Vagina (tissue), 2 donors: ENCODE measurements around the gene HK3. TPM values are rescaled to one million over a fixed set of nuclear protein-coding genes. Genes with fewer than 3 reads are reported as not detected.

Experiments
- DNase-seq, 2 donors: peaks; one replicate each; pipeline ENCODE4 v3.0.0-alpha.2; 2017; ENCODE audit errors: extremely low spot score in 2 of 2
- H3K27ac ChIP-seq: fragments of 200-600 bp; sonication (generic); one replicate; pipeline ENCODE4 v1.5.1; 2019
- H3K27me3 ChIP-seq: fragments of 200-600 bp; sonication (generic); one replicate; pipeline ENCODE4 v1.5.1; 2019
- H3K36me3 ChIP-seq, 2 donors: fragments of 200-600 bp; sonication (generic); one replicate each; pipeline ENCODE4 v1.5.1; 2017 to 2019
- H3K4me1 ChIP-seq: fragments of 200-600 bp; sonication (generic); one replicate; pipeline ENCODE4 v1.5.1; 2019
- H3K4me3 ChIP-seq, 2 donors: fragments of 200-600 bp; sonication (generic); 1 replicate in 1 of 2; 2 replicates in 1 of 2; pipeline ENCODE4 v1.5.1; 2016 to 2019
- H3K9me3 ChIP-seq: fragments of 200-600 bp; sonication (generic); one replicate; pipeline ENCODE4 v1.5.1; 2019
- CTCF ChIP-seq, 3 experiments: fragments of 450-650 bp in 2 of 3; fragments of 200-600 bp in 1 of 3; sonication (generic) in 1 of 3; IDR thresholded peaks; one replicate each; pipeline ENCODE4 v1.5.1; 2017 to 2019; ENCODE audit warnings: antibody characterized with exemption in 3 of 3, mild to moderate bottlenecking in 2 of 3, moderate library complexity in 2 of 3
- POLR2A ChIP-seq, 2 donors: fragments of 450-650 bp; IDR thresholded peaks; one replicate each; pipeline ENCODE4 v1.6.1; 2017; ENCODE audit warnings: antibody characterized with exemption in 2 of 2, mild to moderate bottlenecking in 2 of 2, moderate library complexity in 2 of 2
- POLR2AphosphoS5 ChIP-seq, 2 donors: sonication (generic); formaldehyde crosslinking; IDR thresholded peaks; one replicate each; pipeline ENCODE4 v1.9.0; 2017; ENCODE audit warnings: antibody characterized with exemption in 2 of 2, mild to moderate bottlenecking in 2 of 2, low read depth in 1 of 2; ENCODE audit not compliant: insufficient read depth in 1 of 2
- intact Hi-C: fragments of 100-400 bp; cut with DNase I; formaldehyde crosslinking; loops from one replicate; pipeline ENCODE4 v1.15.1; 2023
- total RNA-seq: library from RNA; depleted of rRNA; stranded (reverse); fragments of >200 nt; gene quantifications from one replicate; pipeline ENCODE4 v1.2.3, GENCODE V29; 2016

HK3 gene
- total RNA-seq, 1 donor from 2014 or later, result 7.4 TPM

GRCh38 chr5:176856746-176857145 is 42.4 kb downstream of the HK3 start:
- intact Hi-C loops, result no loop called here
- DNase-seq, result no peak

GRCh38 chr5:176855598-176855997 is 43.5 kb downstream of the HK3 start:
- no peaks in the 10 kb centered on the region for H3K36me3 ChIP-seq
- DNase-seq, result no peak
- no peaks in the 10 kb centered on the region for H3K9me3 ChIP-seq
- H3K4me1 ChIP-seq, result no peaks in the 10 kb centered on the region
- no peaks in the 10 kb centered on the region for H3K27me3 ChIP-seq
- no peak for TF ChIP-seq POLR2A (IDR thresholded peaks at IDR 0.05)
- no peak overlapping the region for H3K27ac ChIP-seq
- intact Hi-C loops, result no loop called here
- no peak overlapping the region for H3K4me3 ChIP-seq

More at GRCh38 chr5:176856746-176857145, 42.4 kb downstream of the HK3 start:
- TF ChIP-seq CTCF (IDR thresholded peaks at IDR 0.05) (no peak), POLR2A (IDR thresholded peaks at IDR 0.05) (no peak), POLR2AphosphoS5 (IDR thresholded peaks at IDR 0.05; ENCODE audit: insufficient read depth in 1 of 2, low read depth in 1 of 2) (no peak)
- Histone ChIP-seq H3K4me3 (no peak overlapping the region), H3K27ac (no peak overlapping the region), H3K4me1 (no peaks in the 10 kb centered on the region), H3K9me3 (no peaks in the 10 kb centered on the region), H3K36me3 (no peaks in the 10 kb centered on the region), H3K27me3 (no peaks in the 10 kb centered on the region)

GRCh38 chr5:176854164-176854563 is 45.0 kb downstream of the HK3 start:
- DNase-seq, result no peak
- Histone ChIP-seq H3K4me1 (no peaks in the 10 kb centered on the region), H3K27me3 (no peaks in the 10 kb centered on the region), H3K9me3 (no peaks in the 10 kb centered on the region), H3K27ac (no peak overlapping the region), H3K4me3 (no peak overlapping the region), H3K36me3 (no peaks in the 10 kb centered on the region)
- TF ChIP-seq POLR2A (IDR thresholded peaks at IDR 0.05), result no peak
- no peak for TF ChIP-seq CTCF (IDR thresholded peaks at IDR 0.05)
- TF ChIP-seq POLR2AphosphoS5 (IDR thresholded peaks at IDR 0.05; ENCODE audit: insufficient read depth in 1 of 2, low read depth in 1 of 2), result no peak
- intact Hi-C loops, result no loop called here

- H3K4me3 ChIP-seq, result no peak overlapping the region
- no peaks in the 10 kb centered on the region for H3K4me1 ChIP-seq
- intact Hi-C loops, result no loop called here
- DNase-seq, result no peak
- H3K9me3 ChIP-seq, result no peaks in the 10 kb centered on the region
- H3K36me3 ChIP-seq, result no peaks in the 10 kb centered on the region
- H3K27me3 ChIP-seq, result no peaks in the 10 kb centered on the region
- no peak overlapping the region for H3K27ac ChIP-seq
- TF ChIP-seq POLR2AphosphoS5 (IDR thresholded peaks at IDR 0.05; ENCODE audit: insufficient read depth in 1 of 2, low read depth in 1 of 2) (no peak), POLR2A (IDR thresholded peaks at IDR 0.05) (no peak), CTCF (IDR thresholded peaks at IDR 0.05) (no peak)
Measured at GRCh38 chr5:176853151-176853778, 45.9 kb downstream of the HK3 start.

- intact Hi-C loops, result no loop called here
- H3K27ac ChIP-seq, result no peak overlapping the region
- DNase-seq, result no peak
- H3K9me3 ChIP-seq, result no peaks in the 10 kb centered on the region
- H3K27me3 ChIP-seq, result no peaks in the 10 kb centered on the region
- H3K4me3 ChIP-seq, result no peak overlapping the region
- no peak for TF ChIP-seq POLR2A (IDR thresholded peaks at IDR 0.05)
- no peak for TF ChIP-seq POLR2AphosphoS5 (IDR thresholded peaks at IDR 0.05; ENCODE audit: insufficient read depth in 1 of 2, low read depth in 1 of 2)
- H3K36me3 ChIP-seq, result no peaks in the 10 kb centered on the region
- H3K4me1 ChIP-seq, result no peaks in the 10 kb centered on the region
Measured at GRCh38 chr5:176851871-176852658, 47.1 kb downstream of the HK3 start.

- Histone ChIP-seq H3K36me3 (no peaks in the 10 kb centered on the region), H3K27ac (no peak overlapping the region), H3K27me3 (no peaks in the 10 kb centered on the region), H3K4me3 (no peak overlapping the region), H3K4me1 (no peaks in the 10 kb centered on the region), H3K9me3 (no peaks in the 10 kb centered on the region)
- DNase-seq, result no peak
- no peak for TF ChIP-seq POLR2AphosphoS5 (IDR thresholded peaks at IDR 0.05; ENCODE audit: insufficient read depth in 1 of 2, low read depth in 1 of 2)
- no peak for TF ChIP-seq POLR2A (IDR thresholded peaks at IDR 0.05)
- no peak for TF ChIP-seq CTCF (IDR thresholded peaks at IDR 0.05)
- intact Hi-C loops, result no loop called here
Measured at GRCh38 chr5:176851380-176851779, 47.8 kb downstream of the HK3 start.
